ENCODE data around the gene GSTO2.

GSTO2 gene

GRCh38 chr10:104299031-104299904 lies 30.3 kb downstream of the GSTO2 start:
- TF ChIP-seq CTCF (IDR thresholded peaks at IDR 0.05; ENCODE audit: low read depth, low read length): no peak
- no peak for DNase-seq
- H3K27me3 ChIP-seq (ENCODE audit: insufficient read depth, low read depth, severe bottlenecking): no peaks in the 10 kb centered on the region
- no peaks in the 10 kb centered on the region for H3K36me3 ChIP-seq
- no peak overlapping the region for H3K4me3 ChIP-seq (ENCODE audit: low read depth, low read length)
- H3K9me3 ChIP-seq (ENCODE audit: severe bottlenecking): no peaks in the 10 kb centered on the region
- H3K27ac ChIP-seq: peak overlapping the region; percentile 86

- Histone ChIP-seq H3K36me3 (no peaks in the 10 kb centered on the region), H3K9me3 (ENCODE audit: severe bottlenecking) (no peaks in the 10 kb centered on the region), H3K4me3 (ENCODE audit: low read depth, low read length) (peak overlapping the region; percentile 21), H3K27me3 (ENCODE audit: insufficient read depth, low read depth, severe bottlenecking) (no peaks in the 10 kb centered on the region), H3K27ac (peak overlapping the region; percentile 86)
- DNase-seq: no peak
- no peak for TF ChIP-seq CTCF (IDR thresholded peaks at IDR 0.05; ENCODE audit: low read depth, low read length)
Observed at GRCh38 chr10:104300002-104300735, 31.2 kb downstream of the GSTO2 start.

- DNase-seq: peak; percentile 96
- Histone ChIP-seq H3K27ac (peak overlapping the region; percentile 86), H3K9me3 (ENCODE audit: severe bottlenecking) (no peaks in the 10 kb centered on the region), H3K27me3 (ENCODE audit: insufficient read depth, low read depth, severe bottlenecking) (no peaks in the 10 kb centered on the region), H3K36me3 (no peaks in the 10 kb centered on the region), H3K4me3 (ENCODE audit: low read depth, low read length) (peak overlapping the region; percentile 21)
- TF ChIP-seq CTCF (IDR thresholded peaks at IDR 0.05; ENCODE audit: low read depth, low read length): peak; percentile 13; the same call in 1 of the 2 replicates
Observed at GRCh38 chr10:104300736-104301292, 31.8 kb downstream of the GSTO2 start.

- TF ChIP-seq CTCF (IDR thresholded peaks at IDR 0.05; ENCODE audit: low read depth, low read length): no peak
- H3K27ac ChIP-seq: peak overlapping the region; percentile 86
- no peaks in the 10 kb centered on the region for H3K9me3 ChIP-seq (ENCODE audit: severe bottlenecking)
- no peak for DNase-seq
- H3K4me3 ChIP-seq (ENCODE audit: low read depth, low read length): no peak overlapping the region
- H3K36me3 ChIP-seq: no peaks in the 10 kb centered on the region
- no peaks in the 10 kb centered on the region for H3K27me3 ChIP-seq (ENCODE audit: insufficient read depth, low read depth, severe bottlenecking)
Observed at GRCh38 chr10:104301907-104302690, 33.1 kb downstream of the GSTO2 start.

- TF ChIP-seq CTCF (IDR thresholded peaks at IDR 0.05; ENCODE audit: low read depth, low read length): no peak
- no peak overlapping the region for H3K27ac ChIP-seq
- DNase-seq: no peak
- H3K4me3 ChIP-seq (ENCODE audit: low read depth, low read length): no peak overlapping the region
- no peaks in the 10 kb centered on the region for H3K9me3 ChIP-seq (ENCODE audit: severe bottlenecking)
- no peaks in the 10 kb centered on the region for H3K36me3 ChIP-seq
- H3K27me3 ChIP-seq (ENCODE audit: insufficient read depth, low read depth, severe bottlenecking): no peaks in the 10 kb centered on the region
Observed at GRCh38 chr10:104303594-104304355, 34.8 kb downstream of the GSTO2 start.

Measured in WERI-Rb-1 (cell line).